Iris pigment epithelial cell (primary cell): ENCODE measurements around the gene DDN.

ENCODE experiments used
- DNase-seq: peaks from one replicate; pipeline ENCODE4 v3.0.0-alpha.2; 2011; ENCODE audit warnings: low read depth

The DDN gene

GRCh38 chr12:48966177-48966895 is 32.8 kb downstream of the DDN start:
- DNase-seq = no peak

GRCh38 chr12:48965298-48965838 is 33.8 kb downstream of the DDN start:
- no peak for DNase-seq

- no peak for DNase-seq
Measured at GRCh38 chr12:48961801-48962200, 37.4 kb downstream of the DDN start.

- DNase-seq = no peak
Measured at GRCh38 chr12:48961331-48961730, 37.8 kb downstream of the DDN start.

GRCh38 chr12:48960834-48961233 is 38.3 kb downstream of the DDN start:
- no peak for DNase-seq

GRCh38 chr12:48958049-48958388 is 41.2 kb downstream of the DDN start:
- DNase-seq = no peak

- DNase-seq = peak; percentile 90
Measured at GRCh38 chr12:48957141-48958048, 41.8 kb downstream of the DDN start, which contains the start of gene ARF3. ARF3 (minus strand) TSS chr12:48957487; CDS start chr12:48941095, 16,392 bp downstream.

GRCh38 chr12:48956279-48957140 is 42.7 kb downstream of the DDN start:
- DNase-seq = peak; percentile 99

GRCh38 chr12:48954841-48955501 is 44.2 kb downstream of the DDN start:
- DNase-seq = no peak

- DNase-seq = no peak
Measured at GRCh38 chr12:48954061-48954460, 45.1 kb downstream of the DDN start.

- DNase-seq = no peak
Measured at GRCh38 chr12:48952691-48953090, 46.5 kb downstream of the DDN start.

- DNase-seq = no peak
Measured at GRCh38 chr12:48947727-48948126, 51.4 kb downstream of the DDN start.

- no peak for DNase-seq
Measured at GRCh38 chr12:48946943-48947342, 52.2 kb downstream of the DDN start.

GRCh38 chr12:48946205-48946604 is 53.0 kb downstream of the DDN start:
- peak; percentile 48 for DNase-seq
